HG02610 (cell line): ENCODE data around the gene TMEM132C.
"Not testable (repeated sequence)": the region's sequence is repeated elsewhere in the genome, so short reads cannot be mapped to it uniquely, and the experiment has no call there.

ENCODE experiments used
- ATAC-seq: cut with Tn5 transposase; IDR thresholded peaks from one replicate; pipeline ENCODE4 v1.9.1; 2021; ENCODE audit warnings: mild to moderate bottlenecking, moderate library complexity; ENCODE audit not compliant: unreplicated experiment

The TMEM132C gene

DNA sequence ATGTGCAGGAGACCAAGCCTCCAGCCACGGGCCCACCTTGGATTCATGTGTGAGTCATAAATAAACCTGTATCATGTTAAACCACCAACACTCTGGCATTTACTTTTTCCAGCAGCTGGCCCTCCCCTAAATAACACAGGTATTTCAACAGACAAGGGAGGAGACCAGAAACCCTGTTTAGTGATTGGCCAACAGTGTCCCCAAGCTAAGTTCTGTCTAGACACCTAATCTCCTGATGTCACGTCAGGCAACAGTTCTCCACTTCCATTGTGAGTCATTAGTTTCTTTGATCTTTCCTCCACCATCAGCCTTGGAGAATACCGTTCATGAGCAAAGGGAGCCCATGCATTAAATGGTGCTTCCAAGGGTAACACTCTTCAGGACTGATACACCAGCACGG lies 196.9 kb downstream of the TMEM132C start:
- ATAC-seq, result no peak

DNA sequence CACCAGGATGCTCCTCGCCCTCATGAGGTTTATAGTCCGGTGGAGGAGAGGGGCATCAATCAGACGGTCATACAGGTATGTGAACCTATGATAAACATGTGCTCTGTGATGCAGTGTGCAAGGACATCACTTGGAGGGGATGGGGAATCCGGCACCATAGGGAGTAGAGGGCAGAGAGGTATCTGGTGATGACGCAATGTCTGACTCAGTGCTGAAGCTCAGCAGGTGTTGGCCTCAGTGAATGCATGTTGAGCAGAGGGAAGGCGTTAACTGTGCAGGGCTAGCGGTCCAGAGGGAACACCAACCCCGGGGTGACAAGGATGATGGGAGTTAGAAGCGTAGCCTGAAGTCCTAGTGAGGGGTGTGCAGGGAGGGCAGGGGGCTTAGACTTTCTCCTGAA lies 200.9 kb downstream of the TMEM132C start:
- no peak for ATAC-seq

DNA sequence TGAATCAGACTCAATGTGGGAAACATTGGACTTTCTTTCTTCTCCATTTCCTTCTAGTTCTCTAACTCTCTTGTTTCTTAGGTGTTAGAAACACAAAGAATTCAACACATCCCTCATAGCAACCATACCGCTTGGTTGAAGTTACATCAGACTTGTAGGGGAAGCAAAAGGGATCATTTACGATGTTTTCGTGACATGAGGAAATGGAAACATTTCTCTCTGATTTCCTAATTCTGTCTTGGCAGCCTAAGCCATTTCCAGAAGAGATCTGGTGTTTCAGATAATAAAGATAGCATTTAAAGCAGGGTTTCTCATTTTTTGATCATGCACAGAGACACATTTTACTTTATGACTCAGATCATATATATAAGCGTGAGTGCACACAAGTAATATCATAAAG lies 202.0 kb downstream of the TMEM132C start:
- no peak for ATAC-seq

DNA sequence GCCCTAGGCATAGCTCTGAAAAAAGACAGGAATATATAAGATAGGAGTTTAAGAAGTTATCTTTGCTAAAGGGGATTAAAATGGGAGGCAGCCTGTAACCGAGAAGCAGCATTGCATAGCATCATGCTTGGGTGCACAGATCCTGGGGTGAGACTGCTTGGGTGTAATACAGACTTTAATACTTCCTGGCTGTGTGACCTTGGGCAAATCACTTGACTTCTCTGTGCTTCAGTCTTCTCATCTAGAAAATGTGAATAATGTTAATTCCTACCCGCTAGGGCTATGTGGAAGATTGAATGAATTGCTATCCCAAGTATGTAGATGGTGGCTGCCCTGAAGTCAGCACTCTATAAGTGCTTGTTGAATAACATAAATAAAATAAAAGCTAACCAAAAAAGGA lies 204.5 kb downstream of the TMEM132C start:
- ATAC-seq, result no peak

DNA sequence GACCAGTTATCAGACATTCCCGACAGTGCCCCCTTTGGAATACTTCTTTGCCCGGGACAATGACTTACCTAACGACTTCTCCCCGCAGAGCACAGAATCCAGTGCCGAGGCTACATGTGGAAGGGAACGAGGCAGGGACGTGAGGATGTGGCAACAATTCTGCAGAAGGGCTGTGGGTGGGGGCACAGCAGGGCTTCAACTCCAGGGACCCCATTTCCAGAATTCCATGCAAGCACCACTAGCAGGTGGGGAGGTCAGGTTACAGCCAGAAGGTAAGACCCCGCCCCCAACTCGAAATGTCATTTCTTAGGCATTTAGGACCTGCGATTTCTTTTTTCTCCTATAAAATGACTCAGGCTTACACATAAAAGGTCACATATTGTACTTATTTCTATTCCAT lies 207.9 kb downstream of the TMEM132C start:
- ATAC-seq, result no peak

DNA sequence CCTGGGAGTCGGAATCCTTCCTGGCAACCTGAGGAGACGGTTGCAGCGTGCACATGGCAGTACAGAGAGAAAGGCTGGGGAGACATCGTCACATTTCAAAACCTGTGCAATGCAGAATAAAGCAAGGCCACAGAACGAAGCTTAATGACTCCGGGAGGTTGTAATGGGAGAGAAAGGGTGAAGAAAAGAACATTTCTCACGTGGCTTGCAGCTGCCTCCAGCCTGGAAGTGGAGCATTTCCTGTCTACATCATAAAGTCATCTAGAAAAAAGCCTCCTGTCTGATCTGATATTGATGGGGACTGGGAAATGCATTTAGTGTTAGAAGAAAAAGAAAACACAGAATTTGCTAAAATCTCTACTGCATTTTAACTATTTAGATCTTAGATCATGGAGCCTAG lies 209.3 kb downstream of the TMEM132C start:
- no peak for ATAC-seq

DNA sequence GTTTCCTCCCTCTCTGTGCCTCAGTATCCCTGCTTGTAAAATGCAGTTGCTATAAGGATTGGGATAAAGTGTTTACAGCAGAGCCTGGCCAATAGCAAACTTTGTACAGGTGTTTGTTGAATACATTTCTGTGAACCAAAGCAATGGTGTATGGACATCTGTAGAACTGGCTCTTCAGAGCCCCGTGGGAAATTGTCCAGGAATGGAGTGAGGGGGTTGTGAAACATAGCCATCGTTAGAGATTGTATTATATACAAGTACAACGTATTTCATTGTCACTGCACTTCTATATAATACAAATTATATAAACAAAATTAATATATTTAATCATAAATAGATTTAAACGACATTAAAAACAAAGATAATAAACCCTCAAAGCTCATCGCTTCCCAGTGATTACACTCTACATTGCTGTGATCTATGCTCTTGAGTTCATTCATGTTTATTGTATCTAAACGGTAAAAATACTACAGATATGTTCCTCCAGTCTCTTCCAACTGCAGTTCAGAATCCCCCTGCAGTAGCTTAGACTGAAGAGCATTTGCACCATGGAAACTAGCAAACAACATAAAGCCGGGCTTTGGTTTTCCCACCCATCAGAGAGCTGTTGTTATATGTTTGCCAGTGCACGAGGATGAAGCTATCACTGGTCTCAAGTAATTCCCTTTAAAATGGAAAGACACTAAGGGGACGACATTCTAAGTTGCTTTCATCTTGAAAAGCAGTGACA lies 216.7 kb downstream of the TMEM132C start:
- no peak for ATAC-seq

DNA sequence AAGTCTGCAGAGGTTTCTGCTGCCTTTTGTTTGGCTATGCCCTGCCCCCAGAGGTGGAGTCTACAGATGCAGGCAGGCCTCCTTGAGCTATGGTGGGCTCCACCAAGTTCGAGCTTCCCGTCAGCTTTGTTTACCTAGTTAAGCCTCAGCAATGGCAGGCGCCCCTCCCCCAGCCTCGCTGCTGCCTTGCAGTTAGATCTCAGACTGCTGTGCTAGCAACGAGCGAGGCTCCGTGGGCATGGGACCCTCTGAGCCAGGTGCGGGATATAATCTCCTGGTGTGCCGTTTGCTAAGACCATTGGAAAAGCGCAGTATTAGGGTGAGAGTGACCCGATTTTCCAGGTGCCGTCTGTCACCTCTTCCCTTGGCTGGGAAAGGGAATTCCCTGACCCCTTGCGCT lies 230.4 kb downstream of the TMEM132C start:
- not testable (repeated sequence) for ATAC-seq

DNA sequence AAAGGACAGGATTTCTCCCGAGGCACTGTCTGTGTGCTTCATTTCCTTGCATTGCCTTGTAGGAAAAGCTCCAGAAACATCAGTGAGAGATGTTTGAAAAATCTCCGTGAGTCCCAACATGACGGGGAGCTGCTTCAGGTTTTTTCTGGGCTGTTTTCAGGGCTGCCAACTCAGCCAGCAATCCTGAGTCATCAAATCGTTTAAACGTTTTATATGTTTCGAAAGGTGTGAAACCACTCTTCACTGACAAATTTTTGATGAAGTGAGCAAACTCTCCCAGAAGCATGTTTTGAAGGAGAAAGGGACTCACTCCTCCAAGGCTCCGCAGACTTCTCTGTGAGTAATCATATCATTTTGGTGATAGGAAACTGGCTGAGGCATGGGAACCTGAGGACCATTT lies 240.5 kb downstream of the TMEM132C start:
- no peak for ATAC-seq

DNA sequence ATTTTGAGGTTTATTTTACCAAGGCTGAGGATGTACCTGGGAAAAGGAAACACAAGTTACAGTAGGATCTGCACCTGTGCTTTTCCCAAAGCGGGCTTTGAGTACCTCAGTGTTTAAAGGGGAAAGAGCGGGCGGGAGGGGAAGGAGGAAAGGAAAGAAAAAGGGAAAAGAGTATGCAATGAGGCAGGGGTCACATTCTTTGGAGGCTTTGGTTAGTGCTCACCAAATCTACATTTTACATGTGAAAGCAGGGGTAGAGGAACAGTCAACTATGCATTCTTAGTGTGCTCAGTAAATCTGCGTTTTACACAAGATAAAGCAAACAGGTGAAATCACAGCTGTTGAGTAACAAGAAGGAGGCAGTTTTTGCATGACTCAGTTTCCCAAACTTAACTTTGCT lies 242.2 kb downstream of the TMEM132C start:
- ATAC-seq, result no peak

DNA sequence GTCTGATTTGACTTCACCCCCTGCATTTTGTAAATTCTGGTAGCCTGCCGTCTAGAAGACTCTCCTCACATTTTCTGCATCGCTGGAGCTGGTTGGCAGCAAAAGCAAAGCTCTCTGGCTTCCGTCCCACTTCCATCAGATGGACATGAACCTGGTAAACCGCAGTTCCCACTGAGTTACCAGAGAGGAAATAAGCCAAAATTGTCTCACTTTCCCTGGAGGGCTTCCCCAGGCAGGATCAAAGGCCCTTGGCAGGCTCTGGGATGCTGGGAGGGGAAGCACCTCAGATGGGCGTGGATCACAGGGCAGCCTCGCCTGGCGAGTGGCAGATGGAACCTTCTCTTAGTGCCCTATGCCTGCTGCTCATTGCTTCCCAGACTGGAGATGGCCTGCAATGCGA lies 243.5 kb downstream of the TMEM132C start:
- ATAC-seq, result no peak

DNA sequence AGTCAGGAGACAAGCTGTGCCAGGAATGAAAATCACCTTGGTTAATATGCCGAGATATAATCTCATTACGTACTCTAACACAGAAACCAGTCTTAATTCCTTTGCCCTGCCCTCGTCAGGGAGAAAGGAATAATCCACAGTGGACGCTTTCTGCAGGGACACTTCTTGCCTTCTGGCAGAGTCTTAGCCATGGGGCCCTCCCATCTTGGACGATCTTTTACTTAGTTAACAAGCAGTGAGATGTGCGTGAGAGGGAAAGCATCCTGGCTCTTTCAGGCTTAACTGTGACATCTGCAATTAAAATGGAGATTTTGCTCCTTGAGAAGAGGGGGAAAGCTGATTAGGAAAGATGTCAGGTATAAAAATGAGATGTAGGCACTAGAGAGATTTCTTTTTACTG lies 246.4 kb downstream of the TMEM132C start:
- no peak for ATAC-seq

DNA sequence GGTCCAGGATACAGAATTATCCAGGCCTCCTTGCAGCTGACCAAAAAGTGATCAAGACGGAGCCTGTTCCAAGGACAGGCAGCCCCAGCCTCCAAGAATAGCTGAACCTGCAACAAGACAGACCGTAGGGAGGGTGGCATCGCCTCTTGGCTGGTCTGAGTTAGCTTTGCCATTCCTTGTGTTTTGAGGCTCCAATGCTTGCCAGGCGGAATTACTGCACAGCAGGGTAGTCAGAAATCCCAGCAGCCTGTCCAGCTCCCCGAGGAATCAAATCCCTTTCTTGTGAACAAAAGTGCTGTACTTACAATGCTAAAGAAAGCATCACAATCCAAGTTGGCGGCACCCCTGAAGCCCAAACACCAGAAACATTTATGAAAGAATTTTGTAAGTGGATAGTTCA lies 246.9 kb downstream of the TMEM132C start:
- no peak for ATAC-seq

DNA sequence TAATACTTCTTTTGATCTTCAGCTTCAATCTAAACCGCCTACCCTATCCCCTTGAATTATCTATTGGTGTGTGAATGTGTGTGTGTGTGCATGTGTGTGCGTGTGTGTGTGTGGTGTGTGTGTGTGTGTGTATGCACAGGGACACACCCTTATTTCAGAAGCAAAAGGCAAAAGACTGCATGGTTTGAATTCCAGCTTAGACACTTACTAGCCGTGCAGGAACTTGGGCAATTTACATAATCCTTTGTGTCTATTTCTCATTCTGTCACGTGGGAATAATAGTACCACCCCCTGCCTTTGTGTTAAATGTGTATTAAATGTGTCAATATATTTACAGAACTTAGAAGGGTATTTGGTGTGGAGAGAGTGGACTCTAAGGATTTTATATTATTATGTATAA lies 251.7 kb downstream of the TMEM132C start:
- ATAC-seq, result no peak

DNA sequence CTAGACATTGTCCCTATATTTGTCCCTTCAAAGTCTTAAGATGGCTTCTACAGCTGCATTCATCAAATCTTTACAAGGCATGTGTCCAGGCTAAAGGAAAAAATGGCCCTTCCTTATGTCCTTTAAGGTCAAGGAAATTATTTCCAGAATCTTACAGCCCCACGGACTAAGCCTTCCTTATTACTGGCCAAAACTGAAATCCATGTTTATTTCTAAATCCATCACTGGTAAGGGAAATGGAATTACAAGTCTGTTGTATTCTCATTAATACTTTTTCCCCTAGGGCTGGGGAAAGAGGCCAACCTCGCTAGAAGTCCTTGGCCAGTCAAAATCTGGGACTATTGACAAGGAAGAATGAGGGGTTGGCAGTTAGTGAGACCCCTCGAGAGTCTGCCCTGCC lies 252.5 kb downstream of the TMEM132C start:
- no peak for ATAC-seq

DNA sequence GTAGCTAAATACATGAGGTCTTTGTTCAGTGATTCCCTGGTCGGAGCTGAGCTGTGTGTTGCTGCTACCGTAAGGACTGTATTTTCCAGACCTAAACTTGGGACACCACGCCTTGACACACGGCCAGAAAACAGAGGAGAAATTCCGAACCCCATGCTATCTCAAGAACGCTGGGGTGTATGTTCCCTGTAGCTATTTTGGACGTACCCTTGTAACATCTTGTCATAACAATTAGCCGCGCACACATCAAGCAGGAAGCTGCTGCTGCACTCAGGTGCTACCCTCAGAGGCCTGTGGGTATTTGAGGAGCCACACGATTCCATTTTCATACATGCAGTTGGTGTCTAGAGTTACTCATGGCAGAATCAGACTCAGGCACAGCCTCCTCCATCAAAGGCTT lies 255.0 kb downstream of the TMEM132C start:
- no peak for ATAC-seq

DNA sequence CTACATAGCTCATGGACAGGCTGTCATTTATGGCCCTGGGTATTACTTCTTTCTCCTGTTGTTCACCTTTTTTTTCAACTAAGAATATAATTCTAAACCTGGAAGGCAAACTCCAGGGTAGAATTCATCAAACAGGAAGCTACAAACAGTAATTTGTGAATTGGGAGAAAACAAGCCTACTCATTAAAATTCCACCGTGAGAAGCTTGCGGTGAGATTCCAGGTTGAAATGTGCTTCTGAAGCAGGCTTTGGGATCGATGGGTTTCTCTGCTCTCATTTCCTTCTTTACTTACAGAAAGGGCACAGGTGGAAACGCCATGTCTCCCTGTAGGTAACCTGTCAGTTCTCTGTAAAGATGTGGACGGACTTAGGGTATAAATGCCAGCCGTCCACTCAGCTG lies 257.5 kb downstream of the TMEM132C start:
- no peak for ATAC-seq

DNA sequence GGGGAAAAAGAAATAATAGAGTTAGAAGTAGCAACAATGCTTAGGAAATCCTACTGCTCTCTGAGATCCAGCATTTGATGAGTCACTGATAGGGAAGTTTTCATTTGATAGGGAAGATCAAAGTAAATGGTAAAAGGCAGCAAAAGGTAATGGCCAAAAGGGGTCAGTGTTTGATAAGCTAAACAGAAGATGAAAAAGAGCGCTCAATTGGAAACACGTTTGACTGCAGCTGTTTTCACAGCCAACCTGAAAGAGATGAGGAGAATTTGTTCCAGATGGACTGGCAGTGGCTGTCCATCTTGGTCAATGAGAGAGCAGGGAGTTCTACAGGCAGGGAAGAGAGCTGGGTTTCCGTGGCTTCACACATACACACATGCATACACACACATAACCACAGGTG lies 264.2 kb downstream of the TMEM132C start:
- no peak for ATAC-seq

DNA sequence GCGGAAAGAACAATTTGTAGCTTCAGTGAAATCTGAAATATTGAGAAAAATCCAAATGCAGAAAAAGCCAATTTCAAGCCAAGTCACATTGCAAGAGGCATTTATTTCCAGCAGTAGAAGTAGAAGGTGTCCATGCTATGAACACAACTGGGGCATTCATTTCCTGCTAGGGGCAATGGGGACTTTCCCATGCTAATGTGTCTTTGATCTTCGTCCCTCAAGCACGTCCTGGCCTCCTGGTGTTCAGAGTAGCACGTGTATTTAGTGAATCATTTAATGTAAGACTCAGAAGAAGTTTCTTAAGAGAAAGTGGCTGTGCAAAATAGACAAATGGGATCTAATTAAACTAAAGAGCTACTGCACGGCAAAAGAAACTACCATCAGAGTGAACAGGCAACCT lies 267.9 kb downstream of the TMEM132C start:
- ATAC-seq, result peak; percentile 90

DNA sequence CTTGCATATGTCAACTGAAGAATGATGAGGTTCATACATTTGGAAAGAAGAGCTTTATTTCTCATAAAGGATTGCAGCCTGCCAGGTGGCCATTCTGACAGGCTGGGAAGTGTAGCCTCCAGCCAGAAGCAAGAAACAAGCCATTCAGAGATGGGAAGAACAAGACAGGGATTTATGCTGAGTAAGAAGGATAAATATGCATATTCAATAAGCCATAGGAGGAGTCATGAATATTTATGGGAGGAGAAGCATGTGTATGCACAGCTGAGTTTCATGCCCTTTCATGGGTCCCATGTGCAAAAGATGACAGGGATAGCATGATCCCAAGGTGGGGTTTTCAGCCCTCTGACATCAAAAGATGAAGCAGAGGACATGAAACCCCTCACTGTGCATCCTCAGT lies 269.8 kb downstream of the TMEM132C start:
- no peak for ATAC-seq

DNA sequence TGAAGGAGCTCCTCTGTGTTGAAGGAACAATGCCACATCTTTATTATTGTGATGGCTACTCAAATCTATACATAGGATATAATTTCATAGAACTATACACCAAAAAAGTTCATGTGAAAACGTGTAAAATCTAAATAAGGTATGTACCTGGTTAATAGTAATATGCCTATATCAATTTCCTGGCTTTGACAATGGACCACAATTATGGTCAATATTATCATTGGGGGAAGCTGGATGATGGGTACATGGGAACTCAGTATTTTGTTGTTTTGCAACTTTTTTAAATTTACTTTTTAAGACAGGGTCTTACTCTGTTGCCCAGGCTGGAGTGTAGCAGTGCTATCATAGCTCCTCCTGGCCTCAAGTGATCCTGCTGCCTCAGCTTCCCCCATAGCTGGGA lies 270.7 kb downstream of the TMEM132C start:
- no peak for ATAC-seq

DNA sequence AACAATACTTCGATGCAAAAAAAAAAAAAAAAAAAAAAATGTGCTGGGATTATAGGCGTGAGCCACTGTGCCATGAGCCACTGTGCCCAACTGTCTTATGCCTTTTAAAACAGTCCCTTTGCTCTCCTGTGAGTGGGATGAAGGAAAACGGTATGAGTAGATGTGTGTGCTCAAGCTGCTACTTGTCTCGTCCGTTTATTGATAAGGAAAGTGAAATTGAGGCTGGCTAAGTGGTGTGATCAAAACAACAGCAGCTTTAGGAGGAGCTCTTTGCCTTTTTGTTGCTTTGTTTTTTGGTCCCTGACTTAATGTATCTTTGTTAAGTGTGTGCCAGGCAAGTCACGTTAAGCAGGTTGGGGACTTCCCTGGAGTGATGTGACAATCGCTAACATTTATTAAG lies 275.9 kb downstream of the TMEM132C start:
- ATAC-seq, result no peak

DNA sequence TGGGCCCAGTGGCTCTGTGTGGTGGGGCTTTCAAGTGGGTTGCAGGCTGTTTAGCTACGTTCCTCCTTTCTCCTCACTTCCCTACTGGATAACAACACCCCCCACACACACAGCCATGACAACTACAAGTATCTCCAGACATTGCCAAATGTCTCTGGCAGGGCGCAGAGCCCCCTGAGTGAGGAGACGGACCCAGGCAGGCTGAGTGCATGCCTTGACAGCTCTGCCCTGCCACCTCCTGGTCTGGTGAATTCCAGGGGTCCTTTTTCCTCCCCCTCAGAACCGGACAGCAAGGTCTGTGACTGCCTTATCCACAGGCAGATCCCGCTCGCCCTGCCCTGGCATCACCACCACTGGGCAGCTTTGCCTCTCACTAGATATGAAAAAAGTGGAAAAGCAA lies 276.5 kb downstream of the TMEM132C start:
- no peak for ATAC-seq
